Neural cell (in vitro differentiated cells): ENCODE results near the gene WDFY3.

Source experiments
- CTCF ChIP-seq: fragments of 450-650 bp; IDR thresholded peaks from 2 replicates; pipeline ENCODE4 v1.5.1; 2014; ENCODE audit warnings: antibody characterized with exemption, mild to moderate bottlenecking, moderate library complexity; ENCODE audit not compliant: poor library complexity, severe bottlenecking
- MXI1 ChIP-seq: fragments of 450-650 bp; conservative IDR thresholded peaks from 2 replicates; pipeline ENCODE4 v1.6.1; 2014; ENCODE audit warnings: antibody characterized with exemption, mild to moderate bottlenecking; ENCODE audit not compliant: poor library complexity, severe bottlenecking
- POLR2AphosphoS5 ChIP-seq: IDR thresholded peaks from 2 replicates; pipeline ENCODE4 v1.6.1; 2012
- REST ChIP-seq: IDR thresholded peaks from 2 replicates; pipeline ENCODE4 v1.6.1; 2012; ENCODE audit warnings: borderline replicate concordance

GRCh38 chr4:84901173-84901572, 65.3 kb downstream of the WDFY3 start:
- TF ChIP-seq CTCF: no peak
- TF ChIP-seq MXI1: no peak
- no peak for TF ChIP-seq REST
- TF ChIP-seq POLR2AphosphoS5: no peak
